ENCODE data around the gene ATP8A2. TPM values are rescaled to one million over a fixed set of nuclear protein-coding genes. Genes with fewer than 3 reads are reported as not detected.

Gene ATP8A2
- total and polyA plus RNA-seq, 2 of the 8 experiments (the other 6 are each of a cell fraction or from before 2014, with no cell fraction given): 2.4 to 8.3 TPM

DNA sequence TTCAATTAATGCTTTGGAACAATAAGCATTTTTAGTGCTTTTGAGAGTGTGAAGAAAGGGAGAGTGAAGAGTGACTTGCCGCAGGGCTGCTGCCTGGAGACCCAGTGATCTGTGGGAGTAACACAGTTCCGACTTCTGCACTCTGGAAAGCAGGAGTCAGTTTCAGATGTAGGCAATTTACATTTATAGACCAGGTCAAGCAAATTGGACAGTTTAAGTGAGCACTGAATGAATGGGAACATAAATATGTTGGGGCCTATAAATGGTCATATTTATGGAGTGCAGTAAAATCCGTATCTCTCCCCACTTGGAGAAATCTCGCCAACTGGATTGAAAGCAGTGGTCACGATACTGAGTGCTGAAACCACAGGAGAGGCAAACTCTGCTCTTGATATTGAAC lies 689.5 kb downstream of the ATP8A2 start:
- CTCF ChIA-PET (ENCODE audit: partially characterized antibody): interaction anchor here (0.9 to 1.6 kb wide), 6 partner anchors 9 to 305 kb away, joined by 3 to 8 read pairs (median 4); no protein-coding TSS in a partner anchor
- TF ChIP-seq PHF8 (conservative IDR thresholded peaks at IDR 0.05; ENCODE audit: low read depth, low read length): no peak
- TF ChIP-seq RXRA (IDR thresholded peaks at IDR 0.05; ENCODE audit: insufficient read depth, low read depth, low read length): no peak
- no peak for TF ChIP-seq CHD2 (IDR thresholded peaks at IDR 0.05; ENCODE audit: low read length)
- no peak for TF ChIP-seq SP2 (IDR thresholded peaks at IDR 0.05; ENCODE audit: low read length)

More for the DNA sequence above, 689.5 kb downstream of the ATP8A2 start:
- Histone ChIP-seq H3K4ac (replicated peaks; ENCODE audit: insufficient read length, low read depth, low read length) (no peak overlapping the region), H2BK5ac (ENCODE audit: low read depth, low read length) (no peak overlapping the region), H2BK120ac (replicated peaks; ENCODE audit: low read depth, low read length) (no peak overlapping the region), H2AFZ (ENCODE audit: low read length) (no peak overlapping the region), H3K4me1 (replicated peaks in 1 of 4; ENCODE audit: control insufficient read depth in 3 of 4, insufficient read depth in 4 of 4, low read length in 3 of 4) (no peaks in the 10 kb centered on the region), H3K27ac (ENCODE audit: low read depth, low read length) (no peak overlapping the region), H3K14ac (ENCODE audit: insufficient read length) (no peak overlapping the region), H4K91ac (replicated peaks; ENCODE audit: insufficient read length, low read length) (no peak overlapping the region), H3K36me3 (ENCODE audit: control insufficient read depth in 2 of 4, insufficient read depth in 4 of 4, low read length in 3 of 4) (no peaks in the 10 kb centered on the region), H3K79me2 (ENCODE audit: control insufficient read depth in 1 of 2, insufficient read depth in 2 of 2, low read length in 2 of 2) (no peaks in the 10 kb centered on the region), H3K23me2 (ENCODE audit: low read depth, low read length) (no peaks in the 10 kb centered on the region), H3K9me3 (ENCODE audit: insufficient read depth in 2 of 2, low read depth in 1 of 2, low read length in 1 of 2) (no peaks in the 10 kb centered on the region), H3K18ac (ENCODE audit: extremely low read depth, low read length) (no peak overlapping the region), H4K20me1 (replicated peaks in 1 of 2; ENCODE audit: control insufficient read depth in 1 of 2, insufficient read depth in 2 of 2, low read length in 2 of 2) (no peaks in the 10 kb centered on the region), H3K4me3 (ENCODE audit: extremely low read depth in 1 of 4, insufficient read depth in 2 of 4, low read depth in 3 of 4, low read length in 4 of 4) (no peak overlapping the region), H4K8ac (ENCODE audit: extremely low read depth, insufficient read depth, low read length) (no peak overlapping the region), H3K23ac (ENCODE audit: insufficient read length) (no peak overlapping the region), H2BK15ac (ENCODE audit: low read length) (no peak overlapping the region), H2BK12ac (ENCODE audit: low read depth, low read length) (no peak overlapping the region), H3K56ac (replicated peaks; ENCODE audit: insufficient read length, low read depth, low read length) (no peak overlapping the region), H3K27me3 (replicated peaks in 1 of 4; ENCODE audit: control insufficient read depth in 3 of 4, extremely low read depth in 1 of 4, insufficient read depth in 3 of 4, low read length in 3 of 4) (no peaks in the 10 kb centered on the region; a peak in 1 of 7 replicates), H4K5ac (ENCODE audit: insufficient read length, low read depth, low read length) (no peak overlapping the region), H3K79me1 (ENCODE audit: low read depth, low read length) (no peaks in the 10 kb centered on the region), H3K9ac (replicated peaks in 1 of 4; ENCODE audit: extremely low read depth in 1 of 4, low read depth in 3 of 4, low read length in 3 of 4) (no peak overlapping the region), H2BK20ac (ENCODE audit: low read length) (no peak overlapping the region), H3K4me2 (ENCODE audit: insufficient read depth in 1 of 2, low read depth in 2 of 2, low read length in 2 of 2) (no peak overlapping the region), H2AK5ac (ENCODE audit: low read depth, low read length) (no peak overlapping the region)
- FAIRE-seq (no peak), DNase-seq (ENCODE audit: low read depth in 1 of 2, low spot score in 2 of 2) (no peak)
- WGBS, 2 experiments (ENCODE audit: extremely low coverage in 1 of 2, insufficient coverage in 1 of 2, insufficient read length in 1 of 2, insufficient replicate concordance in 2 of 2, low coverage in 1 of 2, low lambda C conversion rate in 2 of 2, missing lambda C conversion rate in 1 of 2): 91% methylated on average over 5 of the region's 5 CpGs; no CpG with 5 or more reads in 1 of the 2 experiments
- POLR2A ChIA-PET (ENCODE audit: partially characterized antibody): no interaction called here

Data from H1 (cell line).